NCI-H226 (cell line): ENCODE measurements around the gene LGALS12.
A peak's percentile ranks its signal among the peaks of the same experiment; 100 is the strongest.

Experiments
- DNase-seq: peaks from one replicate; pipeline ENCODE4 v3.0.0-alpha.2; 2015

The LGALS12 gene

DNA sequence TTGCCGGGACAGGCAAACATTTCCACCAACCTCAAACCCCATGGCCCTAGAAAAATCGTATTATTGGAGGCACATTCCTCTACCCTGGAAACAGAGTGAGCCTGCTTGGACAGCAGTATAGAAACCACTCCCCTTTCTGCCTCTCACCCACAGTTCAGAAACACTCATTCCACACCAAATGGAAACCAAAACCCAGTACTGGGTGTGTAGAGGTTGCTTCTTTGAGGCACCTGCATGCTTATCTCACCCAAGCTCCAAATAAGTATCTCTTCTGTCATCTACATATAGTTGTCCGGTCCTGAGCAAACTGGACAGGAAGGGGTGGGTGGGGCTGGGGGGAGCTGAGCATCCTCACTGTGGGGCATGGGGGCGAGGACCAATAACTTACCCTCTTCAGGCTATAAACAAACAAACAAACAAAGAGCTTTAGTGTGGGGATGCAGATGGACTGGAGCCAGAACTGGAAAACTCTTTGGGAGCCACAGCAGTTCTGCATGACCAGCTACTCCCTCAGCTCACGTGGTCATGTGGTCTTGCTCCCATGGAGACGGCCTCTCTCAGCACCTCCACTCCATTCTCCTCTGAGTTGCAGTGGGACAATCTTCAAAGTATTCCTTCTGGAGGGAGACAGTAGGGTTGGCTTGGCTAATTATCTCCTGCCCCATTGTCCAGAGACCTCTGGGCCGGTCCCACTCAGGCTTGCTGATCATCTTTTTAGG is 58.3 kb downstream of the LGALS12 start:
- DNase-seq: no peak

DNA sequence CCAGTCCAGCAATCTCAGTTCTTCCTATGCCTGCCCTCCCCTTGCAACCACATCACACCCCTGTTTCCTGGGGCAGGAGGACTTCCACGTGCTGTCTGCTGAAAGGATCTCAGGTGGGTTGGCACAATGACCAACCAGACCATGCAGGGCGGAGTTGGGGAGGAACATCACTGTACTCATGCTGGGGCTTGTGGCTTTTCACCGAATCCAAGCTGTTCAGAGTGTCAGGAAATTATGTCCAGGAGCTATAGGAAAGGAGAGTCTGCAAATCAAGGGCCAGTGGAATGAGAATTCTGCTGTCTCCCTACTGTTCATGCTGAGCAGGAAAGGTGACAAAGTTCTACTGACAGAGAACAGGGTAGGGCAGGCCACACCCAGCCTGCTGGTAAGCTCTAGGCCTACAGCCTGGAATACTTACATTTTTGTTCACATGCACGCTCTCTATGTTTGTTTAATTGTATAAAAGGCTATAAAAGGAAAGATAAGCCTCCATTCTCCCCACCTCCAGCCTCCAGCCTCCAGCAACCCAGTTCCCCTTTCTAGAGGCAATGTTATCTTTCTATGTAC is 59.0 kb downstream of the LGALS12 start:
- peak; percentile 61 for DNase-seq
